Sigmoid colon (tissue), 7 donors: ENCODE data around the gene IRF2. TPM values are rescaled to one million over a fixed set of nuclear protein-coding genes. Genes with fewer than 3 reads are reported as not detected.
A peak's percentile ranks its signal among the peaks of the same experiment; 100 is the strongest.
"Not testable (repeated sequence)": the region's sequence is repeated elsewhere in the genome, so short reads cannot be mapped to it uniquely, and the experiment has no call there.

Experiments used
- DNase-seq: peaks from one replicate; pipeline ENCODE4 v3.0.0-alpha.2; 2019
- H3K27ac ChIP-seq, 4 donors: fragments of 200-600 bp; sonication (generic); one replicate each; pipeline ENCODE4 v1.5.1; 2016 to 2019; ENCODE audit warnings: mild to moderate bottlenecking in 1 of 4
- H3K27me3 ChIP-seq, 3 donors: fragments of 200-600 bp; sonication (generic); one replicate each; pipeline ENCODE4 v1.5.1; 2019; ENCODE audit warnings: mild to moderate bottlenecking in 1 of 3
- H3K36me3 ChIP-seq, 4 donors: fragments of 200-600 bp; sonication (generic); one replicate each; pipeline ENCODE4 v1.5.1; 2016 to 2019
- H3K4me1 ChIP-seq, 4 donors: fragments of 200-600 bp; sonication (generic); one replicate each; pipeline ENCODE4 v1.5.1; 2017 to 2019
- H3K4me3 ChIP-seq, 4 donors: fragments of 200-600 bp; sonication (generic); one replicate each; pipeline ENCODE4 v1.5.1; 2017 to 2019; ENCODE audit warnings: mild to moderate bottlenecking in 2 of 4, moderate library complexity in 1 of 4
- H3K9me3 ChIP-seq, 4 donors: fragments of 200-600 bp in 3 of 4; sonication (generic) in 3 of 4; one replicate each; pipeline versions ENCODE4 v1.5.1 to v1.6.1; 2013 to 2019
- EP300 ChIP-seq, 4 donors: sonication (generic); formaldehyde crosslinking; IDR thresholded peaks; one replicate each; pipeline ENCODE4 v1.6.1; 2017; ENCODE audit warnings: antibody characterized with exemption in 4 of 4
- POLR2A ChIP-seq, 2 donors: fragments of 450-650 bp; IDR thresholded peaks; one replicate each; pipeline ENCODE4 v1.6.1; 2016; ENCODE audit warnings: antibody characterized with exemption in 2 of 2, mild to moderate bottlenecking in 2 of 2, moderate library complexity in 2 of 2
- POLR2AphosphoS5 ChIP-seq, 4 donors: sonication (generic); formaldehyde crosslinking; IDR thresholded peaks; one replicate each; pipeline ENCODE4 v1.6.1; 2017; ENCODE audit warnings: antibody characterized with exemption in 4 of 4
- WGBS, 2 donors: extraction: QIAGEN DNeasy Blood & Tissue Kit; methylation state at CpG; one replicate each; pipeline ENCODE4 v1.1.7; 2013; 5-methylcytosine and 5-hydroxymethylcytosine counted together
- intact Hi-C: fragments of 100-400 bp; cut with DNase I; formaldehyde crosslinking; loops from one replicate; pipeline ENCODE4 v1.15.1; 2023
- polyA plus RNA-seq, 3 donors: library from polyadenylated mRNA; stranded (reverse); fragments of 200-250 nt; gene quantifications; one replicate each; pipeline ENCODE4 v1.2.3, GENCODE V29; 2013
- total RNA-seq, 4 donors: library from RNA; depleted of rRNA; stranded (reverse); fragments of >200 nt; gene quantifications; one replicate each; pipeline ENCODE4 v1.1.0, GENCODE V29; 2016
- TF ChIP-seq, protein P1 (sequence below), 4 experiments: fragments of 450-650 bp in 3 of 4; fragments of 200-600 bp in 1 of 4; IDR thresholded peaks; one replicate each; pipeline ENCODE4 v1.5.1; 2016 to 2019; ENCODE audit warnings: antibody characterized with exemption in 4 of 4, mild to moderate bottlenecking in 3 of 4, moderate library complexity in 2 of 4
- donor health status: healthy with polysubstance abuse.
- donor health status: Bipolar disorder and iron deficiency.
- donor health status: healthy.

IRF2 gene
- total and polyA plus RNA-seq, 7 donors: 27.6 to 41.8 (median 31.9) TPM

DNA sequence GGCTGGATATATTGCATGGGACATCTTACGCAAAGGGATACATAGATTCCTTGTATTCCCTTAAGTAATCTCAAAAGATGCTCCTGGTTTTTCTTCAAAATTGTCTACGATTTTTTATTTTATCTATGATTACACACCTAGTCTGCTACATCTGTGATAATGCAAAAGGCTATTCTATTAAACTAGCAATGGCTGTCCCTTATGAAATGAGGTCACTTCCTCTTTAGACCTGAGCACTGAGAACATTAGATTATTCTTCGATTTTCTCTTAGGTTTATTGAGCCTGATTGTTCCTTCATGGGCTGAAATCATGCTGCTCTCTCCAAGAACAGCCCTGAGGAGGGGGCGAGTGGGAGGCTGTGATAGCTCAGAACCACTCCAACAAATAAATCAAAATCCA lies 129.9 kb downstream of the IRF2 start:
- intact Hi-C loops: loop anchor here (5.0 kb wide), 1 partner anchor 193 kb away; no protein-coding TSS in a partner anchor
- no peaks in the 10 kb centered on the region for H3K9me3 ChIP-seq
- no peak overlapping the region for H3K4me3 ChIP-seq
- peak overlapping the region in 1 of 4 donors; percentile 82 for H3K27ac ChIP-seq
- no peaks in the 10 kb centered on the region for H3K36me3 ChIP-seq
- H3K4me1 ChIP-seq: peaks cover 0 to 15% (median 4%) of the 10 kb centered on the region in 4 donors
- TF ChIP-seq POLR2A (IDR thresholded peaks at IDR 0.05) (no peak), EP300 (IDR thresholded peaks at IDR 0.05) (no peak), POLR2AphosphoS5 (IDR thresholded peaks at IDR 0.05) (no peak)
- TF ChIP-seq, protein P1, sequence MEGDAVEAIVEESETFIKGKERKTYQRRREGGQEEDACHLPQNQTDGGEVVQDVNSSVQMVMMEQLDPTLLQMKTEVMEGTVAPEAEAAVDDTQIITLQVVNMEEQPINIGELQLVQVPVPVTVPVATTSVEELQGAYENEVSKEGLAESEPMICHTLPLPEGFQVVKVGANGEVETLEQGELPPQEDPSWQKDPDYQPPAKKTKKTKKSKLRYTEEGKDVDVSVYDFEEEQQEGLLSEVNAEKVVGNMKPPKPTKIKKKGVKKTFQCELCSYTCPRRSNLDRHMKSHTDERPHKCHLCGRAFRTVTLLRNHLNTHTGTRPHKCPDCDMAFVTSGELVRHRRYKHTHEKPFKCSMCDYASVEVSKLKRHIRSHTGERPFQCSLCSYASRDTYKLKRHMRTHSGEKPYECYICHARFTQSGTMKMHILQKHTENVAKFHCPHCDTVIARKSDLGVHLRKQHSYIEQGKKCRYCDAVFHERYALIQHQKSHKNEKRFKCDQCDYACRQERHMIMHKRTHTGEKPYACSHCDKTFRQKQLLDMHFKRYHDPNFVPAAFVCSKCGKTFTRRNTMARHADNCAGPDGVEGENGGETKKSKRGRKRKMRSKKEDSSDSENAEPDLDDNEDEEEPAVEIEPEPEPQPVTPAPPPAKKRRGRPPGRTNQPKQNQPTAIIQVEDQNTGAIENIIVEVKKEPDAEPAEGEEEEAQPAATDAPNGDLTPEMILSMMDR (IDR thresholded peaks at IDR 0.05): no peak
- no peak for DNase-seq
- no peaks in the 10 kb centered on the region for H3K27me3 ChIP-seq
- WGBS, 2 donors: 69 to 86% methylated on average over 4 of the region's 4 CpGs

DNA sequence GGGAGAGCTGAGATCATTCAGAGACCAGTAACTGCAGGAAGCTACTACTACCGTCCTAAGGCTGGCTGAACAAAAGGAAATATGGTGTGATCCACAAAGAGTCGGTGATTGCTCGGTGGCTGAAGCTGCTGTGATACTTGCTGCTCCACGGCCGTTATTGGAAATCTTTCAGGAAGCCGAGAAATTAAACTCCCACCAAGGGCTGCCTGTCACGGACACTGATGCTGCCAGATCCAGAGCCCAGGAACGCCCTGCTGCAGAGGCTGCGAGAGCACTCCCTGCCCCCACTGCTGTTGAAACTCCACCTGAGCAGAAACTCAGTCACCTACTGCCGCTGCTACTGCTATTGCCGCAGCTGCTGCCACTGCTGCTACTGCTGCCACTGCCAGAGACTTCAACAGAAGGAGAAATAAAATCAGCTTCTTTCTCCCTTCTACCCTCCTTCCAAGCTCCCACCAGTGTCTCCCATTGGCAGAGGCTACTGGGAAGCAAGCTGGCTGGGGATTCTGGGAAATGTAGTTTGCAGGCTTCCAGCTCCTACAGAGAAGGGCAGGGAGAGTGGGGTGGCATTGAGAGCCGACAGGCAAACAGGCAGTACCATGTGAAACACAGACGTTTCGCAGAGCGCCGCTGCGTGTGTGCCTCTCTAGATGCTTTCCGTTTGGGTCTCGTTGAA lies 130.7 kb downstream of the IRF2 start:
- TF ChIP-seq POLR2AphosphoS5 (IDR thresholded peaks at IDR 0.05) (peak in 3 of 4 donors; percentile 56 to 66 (median 65)), POLR2A (IDR thresholded peaks at IDR 0.05) (peak in 1 of 2 donors; percentile 44), EP300 (IDR thresholded peaks at IDR 0.05) (no peak)
- TF ChIP-seq, protein P1 (IDR thresholded peaks at IDR 0.05): no peak
- peak overlapping the region; percentile 67 to 82 (median 76) for H3K27ac ChIP-seq
- no peaks in the 10 kb centered on the region for H3K36me3 ChIP-seq
- H3K27me3 ChIP-seq: no peaks in the 10 kb centered on the region
- 2 to 5% methylated on average over 19 of the region's 19 CpGs for WGBS, 2 donors
- H3K9me3 ChIP-seq: no peaks in the 10 kb centered on the region
- intact Hi-C loops: loop anchor here (5.0 kb wide), 1 partner anchor 194 kb away; no protein-coding TSS in a partner anchor
- H3K4me3 ChIP-seq: peak overlapping the region; percentile 38 to 61 (median 56)
- peak; percentile 88 for DNase-seq
- peaks cover 0 to 15% (median 4%) of the 10 kb centered on the region in 4 donors for H3K4me1 ChIP-seq

DNA sequence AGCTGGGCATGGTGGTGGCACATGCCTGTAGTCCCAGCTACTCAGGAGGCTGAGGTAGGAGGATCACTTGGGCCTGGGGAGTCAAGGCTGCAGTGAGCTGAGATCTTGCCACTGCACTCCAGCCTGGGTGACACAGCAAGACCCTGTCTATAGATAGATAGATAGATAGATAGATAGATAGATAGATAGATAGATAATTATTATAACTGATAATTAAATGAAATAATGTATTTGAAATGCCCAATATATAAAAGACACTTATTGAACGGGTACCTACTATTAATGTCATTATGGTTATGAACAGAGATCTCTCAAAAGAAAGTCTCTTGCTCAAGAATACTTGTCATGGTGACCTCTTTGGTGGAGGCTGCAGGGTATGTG lies 131.5 kb downstream of the IRF2 start:
- H3K9me3 ChIP-seq, H3K27me3 ChIP-seq, H3K36me3 ChIP-seq, DNase-seq: not testable (repeated sequence)
- Histone ChIP-seq H3K4me3 (peak overlapping the region in 1 of 4 donors; percentile 61), H3K4me1 (peaks cover 0 to 11% (median 4%) of the 10 kb centered on the region in 4 donors), H3K27ac (peak overlapping the region in 2 of 4 donors; percentile 67 to 82)
- WGBS, 2 donors: 43 to 80% methylated on average over 1 of the region's 1 CpG
- intact Hi-C loops: loop anchor here (5.0 kb wide), 1 partner anchor 194 kb away; no protein-coding TSS in a partner anchor

DNA sequence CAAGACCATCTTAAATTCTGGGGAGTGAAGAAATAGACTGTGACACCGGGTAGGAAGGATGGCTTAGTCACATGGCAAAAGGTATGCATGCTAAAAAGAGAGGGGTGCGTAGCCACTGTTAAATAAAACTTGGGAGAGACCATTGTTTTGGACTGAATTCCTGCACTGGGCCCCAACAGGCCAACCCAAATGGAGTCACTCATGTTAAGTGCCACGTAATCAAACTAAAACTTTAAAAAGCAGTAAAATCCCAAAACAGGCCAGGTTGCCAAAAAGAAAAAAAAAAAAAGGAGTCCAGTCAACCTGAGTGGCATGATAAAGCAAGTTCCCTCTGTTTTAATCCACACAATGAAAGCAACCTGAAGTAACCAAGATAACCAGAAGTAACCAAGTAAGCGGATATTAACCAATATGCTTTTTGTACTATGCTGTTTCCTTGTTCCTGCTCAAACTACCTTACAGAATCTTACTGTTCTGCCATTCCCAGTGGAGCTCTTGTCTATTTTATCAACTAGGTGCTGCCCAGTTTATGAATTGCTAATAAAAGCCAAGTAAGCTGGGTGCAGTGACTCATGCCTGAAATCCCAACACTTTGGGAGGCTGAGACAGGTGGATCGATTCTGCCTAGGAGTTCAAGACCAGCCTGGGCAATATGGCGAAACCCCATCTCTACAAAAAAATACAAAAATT lies 132.0 kb downstream of the IRF2 start:
- DNase-seq: no peak
- WGBS, 2 donors: 91 to 93% methylated on average over 6 of the region's 6 CpGs
- intact Hi-C loops: loop anchor here (5.0 kb wide), 1 partner anchor 195 kb away; no protein-coding TSS in a partner anchor
- H3K4me1 ChIP-seq: peaks cover 0 to 9% (median 4%) of the 10 kb centered on the region in 4 donors
- no peaks in the 10 kb centered on the region for H3K36me3 ChIP-seq
- TF ChIP-seq POLR2AphosphoS5 (IDR thresholded peaks at IDR 0.05) (no peak), POLR2A (IDR thresholded peaks at IDR 0.05) (no peak), EP300 (IDR thresholded peaks at IDR 0.05) (no peak)
- TF ChIP-seq, protein P1 (IDR thresholded peaks at IDR 0.05): no peak
- no peaks in the 10 kb centered on the region for H3K27me3 ChIP-seq
- peaks cover 0 to 4% (median 2%) of the 10 kb centered on the region in 4 donors for H3K9me3 ChIP-seq
- H3K27ac ChIP-seq: no peak overlapping the region
- no peak overlapping the region for H3K4me3 ChIP-seq

DNA sequence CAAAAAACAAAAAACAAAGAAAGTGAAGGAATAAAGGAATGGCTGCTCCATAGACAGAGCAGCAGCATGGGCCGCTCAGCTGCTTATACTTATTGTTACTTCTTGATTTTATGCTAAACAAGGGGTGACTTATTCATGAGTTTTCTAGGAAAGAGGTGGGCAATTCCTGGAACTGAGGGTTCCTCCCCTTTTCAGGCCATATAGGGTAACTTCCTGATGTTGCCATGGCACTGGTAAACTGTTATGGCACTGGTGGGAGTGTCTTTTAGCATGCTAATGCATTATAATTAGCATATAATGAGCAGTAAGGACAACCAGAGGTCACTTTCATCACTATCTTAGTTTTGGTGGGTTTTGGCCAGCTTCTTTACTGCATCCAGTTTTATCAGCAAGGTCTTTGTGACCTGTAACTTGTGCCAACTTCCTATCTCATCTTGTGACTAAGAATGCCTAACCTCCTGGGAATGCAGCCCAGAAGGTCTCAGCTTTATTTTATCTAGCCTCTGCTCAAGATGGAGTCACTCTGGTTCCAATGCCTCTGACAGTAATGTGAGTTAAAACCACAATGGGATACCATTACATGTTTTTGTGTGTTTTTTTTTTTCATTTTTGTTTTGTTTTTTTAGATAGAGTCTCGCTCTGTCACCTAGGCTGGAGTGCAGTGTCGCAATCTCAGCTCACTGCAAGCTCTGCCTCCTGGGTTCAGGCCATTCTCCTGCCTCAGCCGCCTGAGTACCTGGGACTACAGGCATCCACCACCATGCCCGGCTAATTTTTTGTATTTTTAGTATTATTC lies 134.8 kb downstream of the IRF2 start:
- intact Hi-C loops: loop anchor here (5.0 kb wide), 1 partner anchor 198 kb away; no protein-coding TSS in a partner anchor
- H3K36me3 ChIP-seq, H3K4me1 ChIP-seq, H3K4me3 ChIP-seq, H3K27ac ChIP-seq, H3K9me3 ChIP-seq, DNase-seq, H3K27me3 ChIP-seq: not testable (repeated sequence)
- WGBS, 2 donors: 96% methylated on average over 5 of the region's 5 CpGs
